ENCODE data around the gene CYP4A22. TPM values are rescaled to one million over a fixed set of nuclear protein-coding genes. Genes with fewer than 3 reads are reported as not detected.

The CYP4A22 gene
- total and polyA plus RNA-seq, 2 donors (not counting 1 experiment from before 2014, with no cell fraction given) = not detected

DNA sequence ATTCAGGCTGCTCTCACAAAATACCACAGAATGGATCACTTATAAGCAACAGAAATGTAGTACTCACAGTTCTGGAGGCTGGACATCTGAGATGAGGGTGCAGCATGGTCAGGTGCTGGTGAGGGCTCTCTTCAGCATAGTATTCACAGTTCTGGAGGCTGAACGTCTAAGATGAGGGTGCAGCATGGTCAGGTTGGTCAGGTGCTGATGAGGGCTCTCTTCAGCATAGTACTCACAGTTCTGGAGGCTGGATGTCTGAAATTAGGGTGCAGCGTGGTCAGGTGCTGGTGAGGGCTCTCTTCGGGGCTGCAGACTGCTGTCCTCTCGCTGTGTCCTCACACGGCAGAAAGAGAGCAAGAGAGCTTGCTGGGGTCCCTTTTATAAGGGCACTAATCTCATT, 35.5 kb downstream of the CYP4A22 start:
- TF ChIP-seq, protein P1, sequence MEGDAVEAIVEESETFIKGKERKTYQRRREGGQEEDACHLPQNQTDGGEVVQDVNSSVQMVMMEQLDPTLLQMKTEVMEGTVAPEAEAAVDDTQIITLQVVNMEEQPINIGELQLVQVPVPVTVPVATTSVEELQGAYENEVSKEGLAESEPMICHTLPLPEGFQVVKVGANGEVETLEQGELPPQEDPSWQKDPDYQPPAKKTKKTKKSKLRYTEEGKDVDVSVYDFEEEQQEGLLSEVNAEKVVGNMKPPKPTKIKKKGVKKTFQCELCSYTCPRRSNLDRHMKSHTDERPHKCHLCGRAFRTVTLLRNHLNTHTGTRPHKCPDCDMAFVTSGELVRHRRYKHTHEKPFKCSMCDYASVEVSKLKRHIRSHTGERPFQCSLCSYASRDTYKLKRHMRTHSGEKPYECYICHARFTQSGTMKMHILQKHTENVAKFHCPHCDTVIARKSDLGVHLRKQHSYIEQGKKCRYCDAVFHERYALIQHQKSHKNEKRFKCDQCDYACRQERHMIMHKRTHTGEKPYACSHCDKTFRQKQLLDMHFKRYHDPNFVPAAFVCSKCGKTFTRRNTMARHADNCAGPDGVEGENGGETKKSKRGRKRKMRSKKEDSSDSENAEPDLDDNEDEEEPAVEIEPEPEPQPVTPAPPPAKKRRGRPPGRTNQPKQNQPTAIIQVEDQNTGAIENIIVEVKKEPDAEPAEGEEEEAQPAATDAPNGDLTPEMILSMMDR (conservative IDR thresholded peaks at IDR 0.05 in 1 of 2, IDR thresholded peaks at IDR 0.05 in 1 of 2; ENCODE audit: low read depth in 1 of 2, low read length in 2 of 2) = no peak
- no peak for TF ChIP-seq EZH2 (IDR thresholded peaks at IDR 0.05; ENCODE audit: low read length, missing control alignments)
- H4K20me1 ChIP-seq (ENCODE audit: control insufficient read depth, extremely low read depth, insufficient read depth, low read length) = no peaks in the 10 kb centered on the region
- no peak overlapping the region for H3K4me2 ChIP-seq (ENCODE audit: extremely low read depth, insufficient read depth, low read length)
- H3K36me3 ChIP-seq (ENCODE audit: control insufficient read depth, insufficient read depth, low read length) = no peaks in the 10 kb centered on the region
- no peaks in the 10 kb centered on the region for H3K4me1 ChIP-seq (ENCODE audit: control insufficient read depth, extremely low read depth, insufficient read depth, low read length)
- H3K4me3 ChIP-seq (replicated peaks in 1 of 4; ENCODE audit: control extremely low read depth in 1 of 4, insufficient read depth in 1 of 4, low read depth in 3 of 4, low read length in 4 of 4) = no peak overlapping the region
- H2AFZ ChIP-seq (ENCODE audit: low read length) = no peak overlapping the region
- H3K27ac ChIP-seq (ENCODE audit: insufficient read depth, low read length) = no peak overlapping the region
- H3K27me3 ChIP-seq (ENCODE audit: control insufficient read depth, insufficient read depth, low read length) = no peaks in the 10 kb centered on the region
- DNase-seq (ENCODE audit: low read depth in 2 of 2) = no peak
- no peaks in the 10 kb centered on the region for H3K9me3 ChIP-seq (ENCODE audit: control insufficient read depth, insufficient read depth, low read depth, low read length)
- no peak overlapping the region for H3K9ac ChIP-seq (ENCODE audit: insufficient read depth, low read length)
- H3K79me2 ChIP-seq (ENCODE audit: control insufficient read depth, insufficient read depth, low read length) = no peaks in the 10 kb centered on the region

DNA sequence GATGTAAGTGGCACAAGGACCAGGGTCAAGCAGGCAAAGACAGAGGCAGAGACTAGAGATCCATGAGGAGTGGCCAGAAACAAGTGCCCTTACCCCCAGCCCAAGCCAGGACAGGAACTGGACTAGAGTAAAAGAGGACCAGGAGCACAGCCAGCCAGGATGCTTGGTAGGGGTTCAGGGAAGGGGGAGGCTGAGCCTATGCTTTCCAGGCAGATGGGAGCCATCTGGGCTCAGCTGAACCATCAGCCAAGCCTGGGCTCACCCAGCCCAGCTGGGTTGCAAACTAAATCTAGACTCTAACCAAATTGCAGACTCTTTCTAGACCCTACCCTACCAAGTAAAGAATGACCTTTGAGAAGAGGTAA, 37.4 kb downstream of the CYP4A22 start:
- Histone ChIP-seq H3K27me3 (ENCODE audit: control insufficient read depth, insufficient read depth, low read length) (no peaks in the 10 kb centered on the region), H3K9me3 (ENCODE audit: control insufficient read depth, insufficient read depth, low read depth, low read length) (no peaks in the 10 kb centered on the region), H3K79me2 (ENCODE audit: control insufficient read depth, insufficient read depth, low read length) (no peaks in the 10 kb centered on the region), H4K20me1 (ENCODE audit: control insufficient read depth, extremely low read depth, insufficient read depth, low read length) (no peaks in the 10 kb centered on the region), H3K9ac (ENCODE audit: insufficient read depth, low read length) (no peak overlapping the region), H3K4me1 (ENCODE audit: control insufficient read depth, extremely low read depth, insufficient read depth, low read length) (no peaks in the 10 kb centered on the region), H3K4me2 (ENCODE audit: extremely low read depth, insufficient read depth, low read length) (no peak overlapping the region), H3K4me3 (replicated peaks in 1 of 4; ENCODE audit: control extremely low read depth in 1 of 4, insufficient read depth in 1 of 4, low read depth in 3 of 4, low read length in 4 of 4) (no peak overlapping the region), H3K27ac (ENCODE audit: insufficient read depth, low read length) (no peak overlapping the region), H3K36me3 (ENCODE audit: control insufficient read depth, insufficient read depth, low read length) (no peaks in the 10 kb centered on the region), H2AFZ (ENCODE audit: low read length) (no peak overlapping the region)
- TF ChIP-seq, protein P1 (conservative IDR thresholded peaks at IDR 0.05 in 1 of 2, IDR thresholded peaks at IDR 0.05 in 1 of 2; ENCODE audit: low read depth in 1 of 2, low read length in 2 of 2) = no peak
- no peak for TF ChIP-seq EZH2 (IDR thresholded peaks at IDR 0.05; ENCODE audit: low read length, missing control alignments)
- DNase-seq (ENCODE audit: low read depth in 2 of 2) = no peak

DNA sequence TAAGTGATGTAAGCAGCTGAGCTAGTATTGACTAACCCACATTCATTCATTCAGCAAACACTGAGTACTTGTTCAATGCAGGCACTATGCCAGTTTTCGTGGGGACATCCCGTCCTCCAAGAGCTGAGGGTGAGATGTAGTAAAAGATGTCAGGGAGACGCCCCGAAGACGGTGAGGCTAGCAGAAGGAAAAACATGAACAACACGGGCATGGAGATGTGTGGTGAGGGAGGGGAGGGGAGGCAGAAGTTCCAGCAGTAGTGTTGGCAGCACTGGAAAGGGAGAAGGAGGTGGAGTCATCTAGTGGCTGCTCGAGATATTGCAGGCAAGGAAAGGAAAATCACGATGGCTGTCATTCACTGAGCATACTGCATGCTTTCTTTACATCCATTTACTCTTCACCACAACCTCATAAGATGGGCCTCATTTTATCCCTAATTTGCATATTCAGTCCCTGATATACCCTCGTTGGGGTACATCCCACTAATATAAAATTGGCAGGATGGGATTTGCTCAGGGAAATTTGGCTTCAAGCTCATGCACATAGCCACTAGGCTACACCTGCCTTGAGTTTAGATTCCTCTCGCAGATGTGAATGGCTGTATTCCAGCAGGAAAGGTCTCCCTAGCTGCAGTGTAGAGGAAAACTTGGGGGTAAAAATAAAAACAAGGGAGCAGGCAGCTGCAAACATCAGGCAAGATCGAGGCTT, 38.1 kb downstream of the CYP4A22 start:
- H3K4me3 ChIP-seq (replicated peaks in 1 of 4; ENCODE audit: control extremely low read depth in 1 of 4, insufficient read depth in 1 of 4, low read depth in 3 of 4, low read length in 4 of 4) = no peak overlapping the region
- H3K27ac ChIP-seq (ENCODE audit: insufficient read depth, low read length) = no peak overlapping the region
- H3K27me3 ChIP-seq (ENCODE audit: control insufficient read depth, insufficient read depth, low read length) = no peaks in the 10 kb centered on the region
- no peak overlapping the region for H3K9ac ChIP-seq (ENCODE audit: insufficient read depth, low read length)
- H3K36me3 ChIP-seq (ENCODE audit: control insufficient read depth, insufficient read depth, low read length) = no peaks in the 10 kb centered on the region
- H3K9me3 ChIP-seq (ENCODE audit: control insufficient read depth, insufficient read depth, low read depth, low read length) = no peaks in the 10 kb centered on the region
- no peak overlapping the region for H2AFZ ChIP-seq (ENCODE audit: low read length)
- no peaks in the 10 kb centered on the region for H3K79me2 ChIP-seq (ENCODE audit: control insufficient read depth, insufficient read depth, low read length)
- peak; percentile 37 to 60 for DNase-seq (ENCODE audit: low read depth in 2 of 2)
- TF ChIP-seq, protein P1 (conservative IDR thresholded peaks at IDR 0.05 in 1 of 2, IDR thresholded peaks at IDR 0.05 in 1 of 2; ENCODE audit: low read depth in 1 of 2, low read length in 2 of 2) = peak; percentile 98 to 100
- no peak for TF ChIP-seq EZH2 (IDR thresholded peaks at IDR 0.05; ENCODE audit: low read length, missing control alignments)
- no peaks in the 10 kb centered on the region for H4K20me1 ChIP-seq (ENCODE audit: control insufficient read depth, extremely low read depth, insufficient read depth, low read length)
- no peaks in the 10 kb centered on the region for H3K4me1 ChIP-seq (ENCODE audit: control insufficient read depth, extremely low read depth, insufficient read depth, low read length)
- no peak overlapping the region for H3K4me2 ChIP-seq (ENCODE audit: extremely low read depth, insufficient read depth, low read length)

All from fibroblast of lung (primary cell).